IMR-90 (cell line): ENCODE data around the gene COL4A5. TPM values are rescaled to one million over a fixed set of nuclear protein-coding genes. Genes with fewer than 3 reads are reported as not detected.

Experiments
- ATAC-seq: fragments of 200-7000 bp; cut with Tn5 transposase; 2 replicates; pipeline ENCODE4 v1.9.1; 2020; ENCODE audit warnings: low read depth, mild to moderate bottlenecking, moderate library complexity
- BruUV-seq: library from RNA; stranded (reverse); fragments of 400-500 nt; replicated peaks from 2 replicates; lab custom pipeline; 2021; lab: Mats Ljungman, UMichigan
- CTCF ChIA-PET: fragments of 300-600 bp; formaldehyde crosslinking; extraction: SDS; loops from one replicate; lab custom pipeline; 2021; ENCODE audit warnings: antibody characterized with exemption; lab: Yijun Ruan, JAX
- POLR2A ChIA-PET: fragments of 300-600 bp; sonication (Branson Sonifier 250); formaldehyde crosslinking; loops from one replicate; lab custom pipeline; 2022; ENCODE audit warnings: antibody characterized with exemption; ENCODE audit not compliant: unreplicated experiment; lab: Charles Lee
- DNase-seq: peaks from one replicate; pipeline ENCODE4 v3.0.0; 2013
- H2AFZ ChIP-seq: replicated peaks from 2 replicates; pipeline ENCODE3; 2013; ENCODE audit warnings: low read length, mild to moderate bottlenecking; ENCODE audit not compliant: poor library complexity
- H2AK5ac ChIP-seq: 2 replicates; pipeline ENCODE4 v1.6.1; 2013; ENCODE audit warnings: low read depth, low read length, inconsistent platforms
- H2AK9ac ChIP-seq: replicated peaks from 2 replicates; pipeline ENCODE3; 2013; ENCODE audit warnings: mild to moderate bottlenecking, low read depth, low read length, moderate library complexity; ENCODE audit not compliant: poor library complexity
- H2BK120ac ChIP-seq: 2 replicates; pipeline ENCODE4 v1.6.1; 2013; ENCODE audit warnings: low read depth, low read length, inconsistent platforms
- H2BK15ac ChIP-seq: 3 replicates; pipeline ENCODE4 v1.6.1; 2013; ENCODE audit warnings: low read depth, low read length, inconsistent platforms
- H2BK20ac ChIP-seq: 2 replicates; pipeline ENCODE4 v1.6.1; 2013; ENCODE audit warnings: low read depth, mild to moderate bottlenecking, inconsistent platforms, low read length, moderate library complexity
- H2BK5ac ChIP-seq: 2 replicates; pipeline ENCODE4 v1.6.1; 2013; ENCODE audit warnings: mild to moderate bottlenecking, low read depth, low read length, inconsistent platforms; ENCODE audit not compliant: poor library complexity, severe bottlenecking
- H3K14ac ChIP-seq: replicated peaks from 2 replicates; pipeline ENCODE4 v1.6.1; 2013; ENCODE audit warnings: low read depth, low read length, inconsistent platforms
- H3K18ac ChIP-seq: 2 replicates; pipeline ENCODE4 v1.6.1; 2013; ENCODE audit warnings: low read depth, low read length, control low read depth
- H3K23ac ChIP-seq: 2 replicates; pipeline ENCODE4 v1.6.1; 2013; ENCODE audit warnings: low read depth, low read length, inconsistent platforms
- H3K27ac ChIP-seq: 2 replicates; pipeline ENCODE4 v1.5.1; 2013; ENCODE audit warnings: mild to moderate bottlenecking, control low read depth, low read length; ENCODE audit not compliant: insufficient read depth
- H3K27me3 ChIP-seq: 2 replicates; pipeline ENCODE4 v1.6.1; 2013; ENCODE audit warnings: low read length; ENCODE audit not compliant: control insufficient read depth, insufficient read depth
- H3K36me3 ChIP-seq: 2 replicates; pipeline ENCODE4 v1.6.1; 2013; ENCODE audit warnings: low read length, mixed read lengths; ENCODE audit not compliant: control insufficient read depth, insufficient read depth
- H3K4ac ChIP-seq: 2 replicates; pipeline ENCODE4 v1.6.1; 2013; ENCODE audit warnings: low read depth, low read length, inconsistent platforms
- H3K4me1 ChIP-seq: 2 replicates; pipeline ENCODE4 v1.6.1; 2013; ENCODE audit warnings: low read length, mixed read lengths; ENCODE audit not compliant: control insufficient read depth, insufficient read depth
- H3K4me2 ChIP-seq: 2 replicates; pipeline ENCODE4 v1.6.1; 2013; ENCODE audit warnings: low read depth, mild to moderate bottlenecking, control low read depth, low read length, moderate library complexity
- H3K4me3 ChIP-seq: 2 replicates; pipeline ENCODE4 v1.5.1; 2013; ENCODE audit warnings: low read depth, mild to moderate bottlenecking, control low read depth, low read length, moderate library complexity; ENCODE audit not compliant: insufficient read depth
- H3K56ac ChIP-seq: 2 replicates; pipeline ENCODE4 v1.6.1; 2013; ENCODE audit warnings: low read length, inconsistent platforms; ENCODE audit not compliant: insufficient read depth; ENCODE audit errors: extremely low read depth
- H3K79me1 ChIP-seq, 2 experiments: 2 replicates each; pipeline ENCODE4 v1.6.1; 2013; ENCODE audit warnings: low read length in 2 of 2, inconsistent platforms in 1 of 2, low read depth in 1 of 2
- H3K9ac ChIP-seq: 2 replicates; pipeline ENCODE4 v1.6.1; 2013; ENCODE audit warnings: low read depth, low read length, control low read depth
- H3K9me1 ChIP-seq: 2 replicates; pipeline ENCODE4 v1.6.1; 2013; ENCODE audit warnings: low read length, inconsistent platforms; ENCODE audit not compliant: insufficient read depth
- H3K9me3 ChIP-seq: 2 replicates; pipeline ENCODE4 v1.6.1; 2013; ENCODE audit warnings: low read length; ENCODE audit not compliant: control insufficient read depth, insufficient read depth
- H4K20me1 ChIP-seq: 2 replicates; pipeline ENCODE4 v1.6.1; 2013; ENCODE audit warnings: low read length, inconsistent platforms; ENCODE audit not compliant: insufficient read depth
- H4K5ac ChIP-seq: 2 replicates; pipeline ENCODE4 v1.6.1; 2013; ENCODE audit warnings: mild to moderate bottlenecking, low read depth, low read length, control low read depth
- H4K8ac ChIP-seq, 2 experiments: 2 replicates each; pipeline ENCODE4 v1.6.1; 2013; ENCODE audit warnings: low read depth in 2 of 2, low read length in 2 of 2, control low read depth in 1 of 2, inconsistent platforms in 1 of 2
- H4K91ac ChIP-seq: 2 replicates; pipeline ENCODE4 v1.6.1; 2013; ENCODE audit warnings: low read depth, low read length, inconsistent platforms; ENCODE audit not compliant: insufficient read depth
- BHLHE40 ChIP-seq: fragments of 150-350 bp; IDR thresholded peaks from 2 replicates; pipeline ENCODE4 v1.6.1; 2016; ENCODE audit warnings: mild to moderate bottlenecking, low read depth, low read length
- CEBPB ChIP-seq: IDR thresholded peaks from 2 replicates; pipeline ENCODE4 v1.6.1; 2012; ENCODE audit warnings: low read depth, low read length, improper control_type of control experiment
- CHD1 ChIP-seq: IDR thresholded peaks from 2 replicates; pipeline ENCODE4 v1.6.1; 2012; ENCODE audit warnings: low read depth, low read length, improper control_type of control experiment
- FOS ChIP-seq: fragments of 150-350 bp; IDR thresholded peaks from 2 replicates; pipeline ENCODE4 v1.6.1; 2016; ENCODE audit warnings: low read depth, low read length
- MAFK ChIP-seq: IDR thresholded peaks from 2 replicates; pipeline ENCODE4 v1.6.1; 2012; ENCODE audit warnings: low read depth, low read length, improper control_type of control experiment
- MAZ ChIP-seq: IDR thresholded peaks from 2 replicates; pipeline ENCODE4 v1.6.1; 2012; ENCODE audit warnings: low read depth, mild to moderate bottlenecking, low read length, improper control_type of control experiment, moderate library complexity, borderline replicate concordance
- MXI1 ChIP-seq: IDR thresholded peaks from 2 replicates; pipeline ENCODE4 v1.6.1; 2012; ENCODE audit warnings: low read depth, mild to moderate bottlenecking, low read length, moderate library complexity, borderline replicate concordance
- RAD21 ChIP-seq: IDR thresholded peaks from 2 replicates; pipeline ENCODE4 v1.6.1; 2012; ENCODE audit warnings: low read length, improper control_type of control experiment
- RCOR1 ChIP-seq: IDR thresholded peaks from 2 replicates; pipeline ENCODE4 v1.6.1; 2012; ENCODE audit warnings: mild to moderate bottlenecking, low read length, improper control_type of control experiment; ENCODE audit not compliant: insufficient replicate concordance
- RFX5 ChIP-seq: IDR thresholded peaks from 2 replicates; pipeline ENCODE4 v1.8.0; 2012; ENCODE audit warnings: low read depth, mild to moderate bottlenecking, low read length, moderate library complexity
- WGBS, 2 experiments: methylation state at CpG; one replicate each; pipeline versions ENCODE4 v1.1.5 to v1.1.7; 2013; ENCODE audit warnings: missing lambda C conversion rate in 2 of 2; ENCODE audit not compliant: insufficient read length in 1 of 2; ENCODE audit errors: extremely low coverage in 2 of 2; 5-methylcytosine and 5-hydroxymethylcytosine counted together
- dilution Hi-C: fragments of 300-500 bp; cut with HindIII; formaldehyde crosslinking; loops from one replicate; pipeline ENCODE4 v1.14.3; 2018; ENCODE audit warnings: low sequenced_read_pairs; ENCODE audit not compliant: unreplicated experiment
- in situ Hi-C: fragments of 300-500 bp; cut with MboI; formaldehyde crosslinking; loops from 3 replicates; pipeline ENCODE4 v1.14.3; 2019; ENCODE audit warnings: low sequenced_read_pairs, inconsistent platforms, mixed read lengths
- intact Hi-C: fragments of 100-400 bp; cut with micrococcal nuclease; formaldehyde crosslinking; loops from 2 replicates; pipeline ENCODE4 v1.10.0; 2022
- polyA plus RNA-seq, 3 experiments: library from polyadenylated mRNA; depleted of rRNA; stranded (reverse); fragments of >200 nt; gene quantifications; 2 replicates each; pipeline ENCODE4 v1.2.3, GENCODE V29; 2012; ENCODE audit warnings: low replicate concordance in 1 of 3
- total RNA-seq: library from RNA; depleted of rRNA; stranded (reverse); fragments of >200 nt; gene quantifications from 2 replicates; pipeline ENCODE4 v1.2.3, GENCODE V29; 2012

The COL4A5 gene
- total and polyA plus RNA-seq, 2 of the 4 experiments (the other 2 are of a cell fraction): 16.3 to 26.6 TPM

DNA sequence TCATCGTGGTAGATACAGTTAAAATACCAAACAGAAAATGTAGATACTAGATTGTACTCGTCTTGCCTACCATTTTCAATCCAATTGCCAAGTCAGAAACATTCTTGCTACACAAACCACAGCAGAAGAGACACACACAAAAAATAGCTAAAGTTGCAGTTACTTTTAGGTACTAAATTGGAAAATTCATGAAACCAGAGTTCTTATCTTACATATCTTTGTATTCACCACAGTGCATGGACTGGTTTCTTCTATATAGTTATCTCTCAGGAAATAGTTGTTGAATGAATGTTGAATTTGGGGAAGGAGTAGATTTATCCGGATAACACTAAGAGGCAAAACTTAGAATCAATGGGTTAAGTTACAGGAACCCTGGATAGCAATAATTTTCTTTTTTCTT lies 14.2 kb downstream of the COL4A5 start:
- dilution Hi-C loops: no loop called here
- no peak overlapping the region for H3K23ac ChIP-seq
- DNase-seq (no peak), ATAC-seq (no peak)
- H3K36me3 ChIP-seq: no peaks in the 10 kb centered on the region
- no peak overlapping the region for H2AFZ ChIP-seq
- H3K14ac ChIP-seq: no peak overlapping the region
- in situ Hi-C loops: no loop called here
- no peak overlapping the region for H4K5ac ChIP-seq
- no peak overlapping the region for H4K8ac ChIP-seq
- no peaks in the 10 kb centered on the region for H3K27me3 ChIP-seq
- no peak overlapping the region for H3K4ac ChIP-seq
- no peak overlapping the region for H3K56ac ChIP-seq
- TF ChIP-seq CHD1 (no peak), BHLHE40 (no peak), MAZ (no peak), CEBPB (no peak), MAFK (no peak), RAD21 (no peak), MXI1 (no peak), FOS (no peak), RFX5 (no peak), RCOR1 (no peak)
- CTCF ChIA-PET: no interaction called here
- no peak overlapping the region for H2AK5ac ChIP-seq
- H3K27ac ChIP-seq: no peak overlapping the region
- POLR2A ChIA-PET: no interaction called here
- H4K20me1 ChIP-seq: no peaks in the 10 kb centered on the region; the same call in 1 of the 2 replicates
- no peaks in the 10 kb centered on the region for H3K9me3 ChIP-seq
- intact Hi-C loops: no loop called here
- no peak overlapping the region for H2AK9ac ChIP-seq
- no peak overlapping the region for H3K4me3 ChIP-seq
- H2BK15ac ChIP-seq: no peak overlapping the region
- H3K4me2 ChIP-seq: no peak overlapping the region
- no peaks in the 10 kb centered on the region for H3K79me1 ChIP-seq
- no peak overlapping the region for H2BK120ac ChIP-seq
- WGBS, 2 experiments: 88% methylated on average over 1 of the region's 3 CpGs; no CpG with 5 or more reads in 1 of the 2 experiments
- H3K4me1 ChIP-seq: peaks cover 2% of the 10 kb centered on the region; the same call in 1 of the 2 replicates
- H2BK20ac ChIP-seq: no peak overlapping the region
- no peak overlapping the region for H2BK5ac ChIP-seq
- H3K18ac ChIP-seq: no peak overlapping the region
- no TSS peak for BruUV-seq
- H4K91ac ChIP-seq: no peak overlapping the region
- H3K9me1 ChIP-seq: no peaks in the 10 kb centered on the region
- H3K9ac ChIP-seq: no peak overlapping the region
